ENCODE results near the gene AOPEP.

The AOPEP gene

GRCh38 chr9:95131023-95131943 lies 404.8 kb downstream of the AOPEP start:
- no peaks in the 10 kb centered on the region for H3K9me3 ChIP-seq (ENCODE audit: insufficient read depth, low read length)
- no peak overlapping the region for H3K27ac ChIP-seq (ENCODE audit: low read depth, low read length)
- H4K20me1 ChIP-seq (ENCODE audit: low read depth, low read length) = no peaks in the 10 kb centered on the region
- no peaks in the 10 kb centered on the region for H3K79me2 ChIP-seq (ENCODE audit: insufficient read depth, low read length)
- H3K4me2 ChIP-seq (ENCODE audit: low read depth, low read length, poor library complexity, severe bottlenecking) = no peak overlapping the region
- no peaks in the 10 kb centered on the region for H3K27me3 ChIP-seq (ENCODE audit: low read length)
- no peaks in the 10 kb centered on the region for H3F3A ChIP-seq (ENCODE audit: insufficient read depth)
- no peak overlapping the region for H3K4me3 ChIP-seq (ENCODE audit: insufficient read depth, low read length, poor library complexity, severe bottlenecking)
- H3K9ac ChIP-seq (ENCODE audit: low read length) = no peak overlapping the region
- TF ChIP-seq EZH2phosphoT487 (conservative IDR thresholded peaks at IDR 0.05; ENCODE audit: low read length) = no peak
- TF ChIP-seq, protein P1, sequence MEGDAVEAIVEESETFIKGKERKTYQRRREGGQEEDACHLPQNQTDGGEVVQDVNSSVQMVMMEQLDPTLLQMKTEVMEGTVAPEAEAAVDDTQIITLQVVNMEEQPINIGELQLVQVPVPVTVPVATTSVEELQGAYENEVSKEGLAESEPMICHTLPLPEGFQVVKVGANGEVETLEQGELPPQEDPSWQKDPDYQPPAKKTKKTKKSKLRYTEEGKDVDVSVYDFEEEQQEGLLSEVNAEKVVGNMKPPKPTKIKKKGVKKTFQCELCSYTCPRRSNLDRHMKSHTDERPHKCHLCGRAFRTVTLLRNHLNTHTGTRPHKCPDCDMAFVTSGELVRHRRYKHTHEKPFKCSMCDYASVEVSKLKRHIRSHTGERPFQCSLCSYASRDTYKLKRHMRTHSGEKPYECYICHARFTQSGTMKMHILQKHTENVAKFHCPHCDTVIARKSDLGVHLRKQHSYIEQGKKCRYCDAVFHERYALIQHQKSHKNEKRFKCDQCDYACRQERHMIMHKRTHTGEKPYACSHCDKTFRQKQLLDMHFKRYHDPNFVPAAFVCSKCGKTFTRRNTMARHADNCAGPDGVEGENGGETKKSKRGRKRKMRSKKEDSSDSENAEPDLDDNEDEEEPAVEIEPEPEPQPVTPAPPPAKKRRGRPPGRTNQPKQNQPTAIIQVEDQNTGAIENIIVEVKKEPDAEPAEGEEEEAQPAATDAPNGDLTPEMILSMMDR (IDR thresholded peaks at IDR 0.05; ENCODE audit: insufficient read depth, low read length, poor library complexity, severe bottlenecking) = peak; percentile 69
- no peak overlapping the region for H2AFZ ChIP-seq (ENCODE audit: low read depth, low read length, severe bottlenecking)
- H3K36me3 ChIP-seq (ENCODE audit: low read length) = no peaks in the 10 kb centered on the region
- H3K9me2 ChIP-seq (replicated peaks; ENCODE audit: insufficient read depth, low read length) = no peaks in the 10 kb centered on the region

- no peak overlapping the region for H3K9ac ChIP-seq (ENCODE audit: low read length)
- no peaks in the 10 kb centered on the region for H3K36me3 ChIP-seq (ENCODE audit: low read length)
- no peak overlapping the region for H3K27ac ChIP-seq (ENCODE audit: low read depth, low read length)
- no peaks in the 10 kb centered on the region for H3F3A ChIP-seq (ENCODE audit: insufficient read depth)
- no peaks in the 10 kb centered on the region for H3K27me3 ChIP-seq (ENCODE audit: low read length)
- H3K9me2 ChIP-seq (replicated peaks; ENCODE audit: insufficient read depth, low read length) = no peaks in the 10 kb centered on the region
- H4K20me1 ChIP-seq (ENCODE audit: low read depth, low read length) = no peaks in the 10 kb centered on the region
- H3K4me2 ChIP-seq (ENCODE audit: low read depth, low read length, poor library complexity, severe bottlenecking) = no peak overlapping the region
- TF ChIP-seq, protein P1 (IDR thresholded peaks at IDR 0.05; ENCODE audit: insufficient read depth, low read length, poor library complexity, severe bottlenecking) = no peak
- no peak for TF ChIP-seq EZH2phosphoT487 (conservative IDR thresholded peaks at IDR 0.05; ENCODE audit: low read length)
- H3K4me3 ChIP-seq (ENCODE audit: insufficient read depth, low read length, poor library complexity, severe bottlenecking) = no peak overlapping the region
- H3K9me3 ChIP-seq (ENCODE audit: insufficient read depth, low read length) = no peaks in the 10 kb centered on the region
- H2AFZ ChIP-seq (ENCODE audit: low read depth, low read length, severe bottlenecking) = no peak overlapping the region
- H3K79me2 ChIP-seq (ENCODE audit: insufficient read depth, low read length) = no peaks in the 10 kb centered on the region
These were observed 406.1 kb downstream of the AOPEP start for GRCh38 chr9:95132366-95133324.

DNA sequence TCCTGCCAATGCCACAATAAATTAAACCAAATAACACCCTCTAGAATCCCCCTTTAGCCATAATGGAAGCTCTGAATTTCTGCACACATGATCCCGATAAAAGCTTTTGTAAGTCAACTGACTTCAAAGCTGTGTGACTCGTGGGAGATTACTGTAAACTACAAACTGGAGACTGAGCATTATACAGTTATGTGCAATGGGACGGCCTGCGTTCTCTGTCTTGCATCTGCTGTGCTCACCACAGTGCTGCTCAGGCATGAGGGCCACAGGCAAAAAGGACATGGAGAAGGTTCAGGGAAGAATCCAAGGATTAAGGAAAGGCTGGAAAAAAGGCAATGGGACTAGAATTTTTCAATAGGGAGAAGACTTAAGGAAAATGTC lies 406.8 kb downstream of the AOPEP start:
- Histone ChIP-seq H4K20me1 (ENCODE audit: low read depth, low read length) (no peaks in the 10 kb centered on the region), H3K27ac (ENCODE audit: low read depth, low read length) (no peak overlapping the region), H3K27me3 (ENCODE audit: low read length) (no peaks in the 10 kb centered on the region), H3K36me3 (ENCODE audit: low read length) (no peaks in the 10 kb centered on the region), H3K9me3 (ENCODE audit: insufficient read depth, low read length) (no peaks in the 10 kb centered on the region), H3K9me2 (replicated peaks; ENCODE audit: insufficient read depth, low read length) (no peaks in the 10 kb centered on the region), H2AFZ (ENCODE audit: low read depth, low read length, severe bottlenecking) (no peak overlapping the region), H3F3A (ENCODE audit: insufficient read depth) (no peaks in the 10 kb centered on the region), H3K4me3 (ENCODE audit: insufficient read depth, low read length, poor library complexity, severe bottlenecking) (no peak overlapping the region), H3K9ac (ENCODE audit: low read length) (no peak overlapping the region), H3K79me2 (ENCODE audit: insufficient read depth, low read length) (no peaks in the 10 kb centered on the region), H3K4me2 (ENCODE audit: low read depth, low read length, poor library complexity, severe bottlenecking) (no peak overlapping the region)
- TF ChIP-seq, protein P1 (IDR thresholded peaks at IDR 0.05; ENCODE audit: insufficient read depth, low read length, poor library complexity, severe bottlenecking) = no peak
- TF ChIP-seq EZH2phosphoT487 (conservative IDR thresholded peaks at IDR 0.05; ENCODE audit: low read length) = no peak

Data from SU-DHL-6 (cell line).